Activated naive CD4-positive, alpha-beta T cell treated with anti-CD3 and anti-CD28 coated beads, Interleukin-2, amount 10 ng/mL, durations not matched to agents 7 days and 5 days (primary cell): ENCODE measurements around the gene SH2D2A.
"Not testable (repeated sequence)": the region's sequence is repeated elsewhere in the genome, so short reads cannot be mapped to it uniquely, and the experiment has no call there.

Experiments
- CTCF ChIA-PET: fragments of 350-600 bp; sonication (Branson Sonifier 250); formaldehyde crosslinking; loops from one replicate; lab custom pipeline; 2021; ENCODE audit warnings: antibody characterized with exemption; lab: Charles Lee
- DNase-seq: peaks from one replicate; pipeline ENCODE4 v3.0.0-alpha.2; 2020
- H3K27ac Mint-ChIP-seq: one replicate; pipeline ENCODE4 v1.8.0; 2021; ENCODE audit warnings: mild to moderate bottlenecking, moderate library complexity, mixed read lengths
- H3K27me3 Mint-ChIP-seq: one replicate; pipeline ENCODE4 v1.8.0; 2021; ENCODE audit warnings: mild to moderate bottlenecking, mixed read lengths
- H3K36me3 Mint-ChIP-seq: one replicate; pipeline ENCODE4 v1.8.0; 2021; ENCODE audit warnings: mixed read lengths
- H3K4me1 Mint-ChIP-seq: one replicate; pipeline ENCODE4 v1.8.0; 2021; ENCODE audit warnings: mixed read lengths
- H3K4me3 Mint-ChIP-seq: one replicate; pipeline ENCODE4 v1.8.0; 2021; ENCODE audit warnings: mild to moderate bottlenecking, moderate library complexity, mixed read lengths
- H3K9me3 Mint-ChIP-seq: one replicate; pipeline ENCODE4 v1.8.0; 2021; ENCODE audit warnings: mixed read lengths

The SH2D2A gene

DNA sequence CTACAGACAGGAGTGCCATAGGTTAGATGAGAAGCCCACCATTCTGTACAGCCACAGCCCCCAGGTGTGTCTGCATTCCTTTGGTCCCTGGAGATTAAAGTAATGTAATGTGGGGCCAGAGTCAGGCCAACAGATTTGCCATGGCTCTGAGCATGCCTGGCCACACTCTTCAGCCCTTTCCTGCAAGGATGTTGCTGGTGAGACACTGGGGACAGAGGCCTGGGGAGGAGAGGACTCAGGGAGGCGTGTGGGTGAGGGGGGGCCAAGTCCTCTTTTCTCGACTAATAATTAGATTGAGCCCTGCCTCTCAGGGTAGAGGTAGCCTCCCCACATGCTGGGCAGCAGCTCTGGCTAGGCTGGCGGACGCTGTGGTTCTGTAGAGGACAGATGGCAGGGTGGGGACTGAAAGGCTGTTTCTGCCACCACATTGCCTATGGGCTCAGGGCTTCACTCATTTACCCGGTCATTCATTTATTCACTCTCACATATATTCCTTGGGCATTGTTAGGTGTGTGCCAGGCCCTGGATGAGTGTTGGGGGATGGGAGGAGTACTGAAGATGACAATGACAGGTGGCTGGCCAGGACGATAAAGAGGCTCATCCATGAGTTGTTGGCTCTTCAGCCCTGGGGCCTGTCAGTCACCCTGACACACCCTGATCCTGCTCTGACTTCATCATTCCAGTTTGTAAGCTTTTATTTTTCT is 56.4 kb downstream of the SH2D2A start:
- DNase-seq = no peak
- Mint-ChIP-seq H3K27ac (no peak overlapping the region), H3K27me3 (peaks cover 4% of the 10 kb centered on the region), H3K4me1 (peaks cover 2% of the 10 kb centered on the region), H3K4me3 (no peak overlapping the region), H3K9me3 (no peaks in the 10 kb centered on the region), H3K36me3 (peaks cover 3% of the 10 kb centered on the region)
- CTCF ChIA-PET = interaction anchor here (2.8 kb wide), 1 partner anchor 34 kb away, joined by 11 read pairs; no protein-coding TSS in a partner anchor

DNA sequence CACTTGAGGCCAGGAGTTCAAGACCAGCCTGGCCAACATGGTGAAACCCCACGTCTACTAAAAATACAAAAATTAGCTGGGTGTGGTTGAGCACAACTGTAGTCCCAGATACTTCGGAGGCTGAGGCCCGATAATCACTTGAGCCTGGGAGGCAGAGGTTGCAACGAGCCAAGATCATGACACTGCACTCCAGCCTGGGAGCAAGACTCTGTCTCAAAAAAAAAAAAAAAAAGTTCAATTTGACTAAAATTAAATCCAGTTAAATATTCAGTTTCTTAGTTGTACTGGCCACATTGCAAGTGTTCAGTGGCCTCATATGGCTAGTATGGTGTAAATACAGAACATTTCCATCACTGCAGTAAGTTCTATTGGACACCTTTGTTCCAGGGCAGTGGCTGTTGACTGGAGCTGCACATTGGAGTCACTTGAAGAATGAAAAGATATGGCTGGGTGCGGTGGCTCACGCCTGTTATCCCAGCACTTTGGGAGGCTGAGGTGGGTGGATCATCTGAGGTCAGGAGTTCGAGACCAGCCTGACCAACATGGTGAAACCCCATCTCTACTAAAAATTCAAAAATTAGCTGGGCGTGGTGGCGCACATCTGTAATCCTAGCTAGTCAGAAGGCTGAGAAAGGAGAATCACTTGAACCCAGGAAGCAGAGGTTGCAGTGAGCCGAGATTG is 58.9 kb downstream of the SH2D2A start:
- peaks cover 20% of the 10 kb centered on the region for H3K4me1 Mint-ChIP-seq
- not testable (repeated sequence) for H3K27ac Mint-ChIP-seq, H3K27me3 Mint-ChIP-seq, H3K36me3 Mint-ChIP-seq, H3K4me3 Mint-ChIP-seq, DNase-seq, H3K9me3 Mint-ChIP-seq
- CTCF ChIA-PET = interaction anchor here (3.5 kb wide), 1 partner anchor 32 kb away, joined by 23 read pairs; no protein-coding TSS in a partner anchor

DNA sequence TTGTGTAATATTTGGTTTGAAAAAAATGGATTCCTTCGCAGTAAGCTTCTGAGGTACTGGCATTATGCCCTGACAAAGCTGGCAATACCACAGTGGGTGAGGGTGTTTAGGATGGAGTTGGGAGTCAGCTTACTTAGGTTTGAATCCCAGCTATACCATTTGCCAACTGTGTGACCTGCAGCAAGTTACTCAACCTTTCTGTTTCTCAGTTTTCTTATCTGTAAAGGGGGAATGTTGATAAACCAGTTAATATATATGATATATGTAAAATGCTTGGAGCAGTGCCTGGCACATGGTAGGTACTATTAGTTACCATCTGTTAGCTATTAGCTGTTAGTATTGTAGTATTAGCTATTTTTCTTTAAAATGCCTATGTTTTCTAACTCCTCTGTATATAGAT is 60.3 kb downstream of the SH2D2A start:
- peaks cover 7% of the 10 kb centered on the region for H3K36me3 Mint-ChIP-seq
- CTCF ChIA-PET = interaction anchor here (1.0 to 3.5 kb wide), 3 partner anchors 10 to 65 kb away, joined by 3 to 23 read pairs (median 3); no protein-coding TSS in a partner anchor
- no peak overlapping the region for H3K4me3 Mint-ChIP-seq
- no peak overlapping the region for H3K27ac Mint-ChIP-seq
- H3K9me3 Mint-ChIP-seq = no peaks in the 10 kb centered on the region
- peaks cover 25% of the 10 kb centered on the region for H3K4me1 Mint-ChIP-seq
- no peak for DNase-seq
- no peaks in the 10 kb centered on the region for H3K27me3 Mint-ChIP-seq
